Natural killer cell (primary cell): Measurements from ENCODE around the gene DNAJC18. TPM values are rescaled to one million over a fixed set of nuclear protein-coding genes. Genes with fewer than 3 reads are reported as not detected.

Experiments
- ATAC-seq, 3 donors: fragments of 150-1000 bp in 2 of 3; fragments of 200-7000 bp in 1 of 3; cut with Tn5 transposase; 1 replicate in 1 of 3; 2 replicates in 2 of 3; pipeline ENCODE4 v1.10.0; 2021; ENCODE audit warnings: mild to moderate bottlenecking in 2 of 3, moderate library complexity in 2 of 3
- DNase-seq, 2 donors: peaks; one replicate each; pipeline versions ENCODE4 v3.0.0 to v3.0.0-alpha.2; 2013 to 2021; ENCODE audit warnings: mixed read lengths in 1 of 2
- H3K27ac ChIP-seq: one replicate; pipeline ENCODE4 v1.5.1; 2013; ENCODE audit warnings: mild to moderate bottlenecking, low read length
- H3K27me3 ChIP-seq: one replicate; pipeline ENCODE4 v1.6.1; 2013; ENCODE audit warnings: low read length; ENCODE audit not compliant: control insufficient read depth, insufficient read depth
- H3K36me3 ChIP-seq: one replicate; pipeline ENCODE4 v1.6.1; 2013; ENCODE audit warnings: low read length; ENCODE audit not compliant: control insufficient read depth, insufficient read depth
- H3K4me1 ChIP-seq: one replicate; pipeline ENCODE4 v1.6.1; 2013; ENCODE audit warnings: low read length; ENCODE audit not compliant: control insufficient read depth, insufficient read depth
- H3K4me3 ChIP-seq: one replicate; pipeline ENCODE4 v1.5.1; 2013; ENCODE audit warnings: low read length
- H3K9me3 ChIP-seq: one replicate; pipeline ENCODE4 v1.6.1; 2013; ENCODE audit warnings: low read length; ENCODE audit not compliant: control insufficient read depth, insufficient read depth
- H3K27ac Mint-ChIP-seq, 2 donors: one replicate each; pipeline ENCODE4 v1.8.0; 2022; ENCODE audit warnings: mild to moderate bottlenecking in 2 of 2, mixed read lengths in 2 of 2, moderate library complexity in 1 of 2
- H3K27me3 Mint-ChIP-seq, 2 donors: one replicate each; pipeline ENCODE4 v1.8.0; 2022; ENCODE audit warnings: low read depth in 2 of 2, mixed read lengths in 2 of 2
- H3K36me3 Mint-ChIP-seq: one replicate; pipeline ENCODE4 v1.8.0; 2022; ENCODE audit warnings: mixed read lengths
- H3K4me1 Mint-ChIP-seq, 2 donors: one replicate each; pipeline ENCODE4 v1.8.0; 2022; ENCODE audit warnings: mixed read lengths in 2 of 2
- H3K4me3 Mint-ChIP-seq: one replicate; pipeline ENCODE4 v1.8.0; 2022; ENCODE audit warnings: mild to moderate bottlenecking, moderate library complexity, mixed read lengths
- H3K9me3 Mint-ChIP-seq, 2 donors: one replicate each; pipeline ENCODE4 v1.8.0; 2022; ENCODE audit warnings: mixed read lengths in 2 of 2
- WGBS: methylation state at CpG from one replicate; pipeline ENCODE4 v1.1.7; 2013; ENCODE audit warnings: missing lambda C conversion rate; ENCODE audit not compliant: insufficient coverage; 5-methylcytosine and 5-hydroxymethylcytosine counted together
- intact Hi-C: fragments of 100-400 bp; cut with micrococcal nuclease; formaldehyde crosslinking; loops from one replicate; pipeline ENCODE4 v1.14.2; 2022
- total RNA-seq, 4 donors: library from RNA; stranded (reverse); fragments of 120-200 nt in 1 of 4; gene quantifications; one replicate each; pipeline versions ENCODE4 v1.2.3 to v1.2.4, GENCODE V29; 2013 to 2022
- TF ChIP-seq, protein P1 (sequence below): fragments of 200-600 bp; IDR thresholded peaks from one replicate; pipeline ENCODE4 v1.8.0; 2022; ENCODE audit warnings: antibody characterized with exemption

Gene DNAJC18
- total RNA-seq, 3 donors from 2014 or later (not counting 1 experiment from before 2014, with no cell fraction given): 2.9 to 4.9 (median 3.6) TPM

DNA sequence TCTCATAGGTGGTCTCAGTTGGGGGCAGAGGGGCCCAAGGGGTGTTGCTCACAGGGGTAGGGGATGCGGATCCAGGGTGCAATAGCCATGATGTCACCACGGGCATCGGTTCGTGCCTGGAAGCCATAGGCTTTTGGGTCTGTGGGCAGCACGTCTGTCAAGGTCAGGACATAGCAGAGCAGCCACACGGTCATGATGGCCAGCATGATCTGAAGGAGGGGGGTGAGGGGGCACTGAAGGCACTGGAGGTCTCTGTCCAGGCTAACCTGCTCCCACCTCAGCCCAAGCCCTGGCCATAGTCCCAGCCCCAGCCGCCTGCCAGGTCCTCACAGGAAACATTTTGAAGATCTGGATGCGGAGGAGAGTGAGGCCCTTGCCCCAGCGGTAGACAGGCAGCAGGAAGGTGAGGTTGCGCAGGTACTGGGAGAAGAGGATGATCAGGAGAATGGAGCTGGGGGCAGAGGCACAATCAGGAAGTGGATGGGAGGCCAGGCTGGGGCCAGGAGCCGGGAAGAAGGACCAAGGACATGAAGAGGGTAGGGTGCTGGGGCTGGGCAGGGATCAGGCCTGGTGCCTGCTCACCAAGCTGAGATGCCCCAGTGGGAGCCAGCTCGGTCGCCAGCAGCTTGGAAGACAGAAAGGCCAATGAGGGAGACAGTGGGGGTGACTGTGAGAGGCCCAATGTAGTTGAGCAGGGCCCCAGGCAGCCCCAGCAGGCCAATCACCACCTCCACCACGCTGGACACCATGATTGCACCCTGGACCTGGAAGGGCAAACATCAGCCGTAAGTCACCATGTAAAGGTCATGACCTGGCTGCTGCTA, 59.5 kb downstream of the DNAJC18 start:
- intact Hi-C loops: loop anchor here (10.0 kb wide), 1 partner anchor 815 kb away; no protein-coding TSS in a partner anchor
- H3K36me3 ChIP-seq: no peaks in the 10 kb centered on the region
- Mint-ChIP-seq H3K27ac (no peak overlapping the region), H3K36me3 (no peaks in the 10 kb centered on the region), H3K4me1 (peaks cover 7% of the 10 kb centered on the region in 2 donors), H3K27me3 (no peaks in the 10 kb centered on the region), H3K4me3 (no peak overlapping the region), H3K9me3 (no peaks in the 10 kb centered on the region)
- no peak overlapping the region for H3K27ac ChIP-seq
- ATAC-seq: no peak
- H3K4me3 ChIP-seq: no peak overlapping the region
- no peak for DNase-seq
- H3K9me3 ChIP-seq: no peaks in the 10 kb centered on the region
- no peaks in the 10 kb centered on the region for H3K27me3 ChIP-seq
- H3K4me1 ChIP-seq: peaks cover 7% of the 10 kb centered on the region
- TF ChIP-seq, protein P1, sequence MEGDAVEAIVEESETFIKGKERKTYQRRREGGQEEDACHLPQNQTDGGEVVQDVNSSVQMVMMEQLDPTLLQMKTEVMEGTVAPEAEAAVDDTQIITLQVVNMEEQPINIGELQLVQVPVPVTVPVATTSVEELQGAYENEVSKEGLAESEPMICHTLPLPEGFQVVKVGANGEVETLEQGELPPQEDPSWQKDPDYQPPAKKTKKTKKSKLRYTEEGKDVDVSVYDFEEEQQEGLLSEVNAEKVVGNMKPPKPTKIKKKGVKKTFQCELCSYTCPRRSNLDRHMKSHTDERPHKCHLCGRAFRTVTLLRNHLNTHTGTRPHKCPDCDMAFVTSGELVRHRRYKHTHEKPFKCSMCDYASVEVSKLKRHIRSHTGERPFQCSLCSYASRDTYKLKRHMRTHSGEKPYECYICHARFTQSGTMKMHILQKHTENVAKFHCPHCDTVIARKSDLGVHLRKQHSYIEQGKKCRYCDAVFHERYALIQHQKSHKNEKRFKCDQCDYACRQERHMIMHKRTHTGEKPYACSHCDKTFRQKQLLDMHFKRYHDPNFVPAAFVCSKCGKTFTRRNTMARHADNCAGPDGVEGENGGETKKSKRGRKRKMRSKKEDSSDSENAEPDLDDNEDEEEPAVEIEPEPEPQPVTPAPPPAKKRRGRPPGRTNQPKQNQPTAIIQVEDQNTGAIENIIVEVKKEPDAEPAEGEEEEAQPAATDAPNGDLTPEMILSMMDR: no peak
- 91% methylated on average over 15 of the region's 15 CpGs for WGBS

DNA sequence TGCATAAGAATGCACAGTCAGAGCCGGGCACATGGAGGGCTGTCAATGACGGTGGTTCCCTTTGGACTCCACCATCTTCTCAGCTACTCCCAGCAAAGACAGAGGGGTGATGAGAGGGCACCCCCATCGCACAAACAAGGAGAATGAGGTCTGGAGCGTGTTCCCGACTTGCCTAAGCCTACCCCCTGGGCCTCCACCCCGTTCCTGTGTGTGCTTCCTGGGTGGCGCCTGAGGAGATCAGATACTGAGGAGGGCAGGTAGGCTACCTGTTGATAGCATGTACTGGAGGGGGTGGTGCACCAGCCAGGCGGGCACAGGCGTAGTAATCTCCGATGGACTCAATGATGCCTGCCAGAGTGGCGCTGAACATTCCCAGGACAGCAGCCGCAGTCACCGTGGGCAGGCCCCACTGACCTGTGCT, 60.4 kb downstream of the DNAJC18 start:
- ATAC-seq: no peak
- no peaks in the 10 kb centered on the region for H3K36me3 ChIP-seq
- TF ChIP-seq, protein P1: no peak
- no peaks in the 10 kb centered on the region for H3K9me3 ChIP-seq
- no peak overlapping the region for H3K27ac ChIP-seq
- Mint-ChIP-seq H3K27ac (no peak overlapping the region), H3K36me3 (no peaks in the 10 kb centered on the region), H3K4me1 (peaks cover 0 to 2% of the 10 kb centered on the region in 2 donors), H3K4me3 (no peak overlapping the region), H3K27me3 (no peaks in the 10 kb centered on the region), H3K9me3 (no peaks in the 10 kb centered on the region)
- intact Hi-C loops: no loop called here
- no peaks in the 10 kb centered on the region for H3K27me3 ChIP-seq
- WGBS: 88% methylated on average over 13 of the region's 13 CpGs
- DNase-seq: no peak
- no peak overlapping the region for H3K4me3 ChIP-seq
- no peaks in the 10 kb centered on the region for H3K4me1 ChIP-seq

DNA sequence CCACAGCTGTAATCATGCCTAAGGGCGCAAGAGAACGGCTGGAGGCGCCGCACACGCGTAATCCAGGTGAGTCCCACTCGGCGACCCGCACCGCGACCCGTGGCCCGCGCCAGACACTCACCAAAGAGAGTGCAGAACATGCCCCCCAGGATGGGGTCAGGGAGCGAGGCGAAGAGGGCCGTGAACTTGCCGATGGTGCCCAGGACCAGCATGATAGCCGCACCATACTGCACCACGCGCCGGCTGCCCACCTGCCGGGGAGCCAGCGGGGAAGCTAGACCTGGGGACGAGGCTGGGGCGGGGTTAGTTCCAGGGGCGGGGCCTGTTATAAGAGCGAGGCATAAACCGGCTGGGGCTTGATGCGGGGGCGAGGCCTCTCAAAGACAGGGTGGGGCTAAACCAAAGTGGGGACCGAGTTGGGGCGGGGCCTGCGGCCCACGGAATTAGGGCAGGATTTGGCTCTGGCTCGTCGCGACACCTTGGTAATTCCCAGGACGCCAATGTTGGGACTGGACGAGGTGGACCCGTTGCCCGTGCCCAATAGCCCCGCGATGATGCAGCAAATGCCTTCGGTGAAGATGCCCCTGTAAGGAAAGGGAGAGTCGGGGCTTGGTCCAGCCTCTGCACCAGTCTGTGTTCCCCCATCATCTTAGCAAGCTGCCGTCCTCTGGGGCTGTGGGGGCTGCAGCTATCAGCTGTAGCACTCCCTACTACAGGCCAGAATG, 61.1 kb downstream of the DNAJC18 start:
- Histone ChIP-seq H3K27ac (no peak overlapping the region), H3K36me3 (peaks cover 5% of the 10 kb centered on the region), H3K4me1 (no peaks in the 10 kb centered on the region), H3K4me3 (no peak overlapping the region), H3K27me3 (no peaks in the 10 kb centered on the region), H3K9me3 (no peaks in the 10 kb centered on the region)
- 93% methylated on average over 47 of the region's 47 CpGs for WGBS
- Mint-ChIP-seq H3K4me1 (peaks cover 0 to 4% of the 10 kb centered on the region in 2 donors), H3K9me3 (no peaks in the 10 kb centered on the region), H3K4me3 (no peak overlapping the region), H3K27ac (no peak overlapping the region), H3K27me3 (no peaks in the 10 kb centered on the region), H3K36me3 (no peaks in the 10 kb centered on the region)
- TF ChIP-seq, protein P1: no peak
- DNase-seq: no peak
- intact Hi-C loops: no loop called here
- no peak for ATAC-seq
